GM19023 (cell line): ENCODE data around the gene UNKL.
"Not testable (repeated sequence)": the region's sequence is repeated elsewhere in the genome, so short reads cannot be mapped to it uniquely, and the experiment has no call there.

Experiments
- ATAC-seq: cut with Tn5 transposase; IDR thresholded peaks from one replicate; pipeline ENCODE4 v1.9.1; 2021; ENCODE audit warnings: mild to moderate bottlenecking, moderate library complexity; ENCODE audit not compliant: unreplicated experiment

The UNKL gene

DNA sequence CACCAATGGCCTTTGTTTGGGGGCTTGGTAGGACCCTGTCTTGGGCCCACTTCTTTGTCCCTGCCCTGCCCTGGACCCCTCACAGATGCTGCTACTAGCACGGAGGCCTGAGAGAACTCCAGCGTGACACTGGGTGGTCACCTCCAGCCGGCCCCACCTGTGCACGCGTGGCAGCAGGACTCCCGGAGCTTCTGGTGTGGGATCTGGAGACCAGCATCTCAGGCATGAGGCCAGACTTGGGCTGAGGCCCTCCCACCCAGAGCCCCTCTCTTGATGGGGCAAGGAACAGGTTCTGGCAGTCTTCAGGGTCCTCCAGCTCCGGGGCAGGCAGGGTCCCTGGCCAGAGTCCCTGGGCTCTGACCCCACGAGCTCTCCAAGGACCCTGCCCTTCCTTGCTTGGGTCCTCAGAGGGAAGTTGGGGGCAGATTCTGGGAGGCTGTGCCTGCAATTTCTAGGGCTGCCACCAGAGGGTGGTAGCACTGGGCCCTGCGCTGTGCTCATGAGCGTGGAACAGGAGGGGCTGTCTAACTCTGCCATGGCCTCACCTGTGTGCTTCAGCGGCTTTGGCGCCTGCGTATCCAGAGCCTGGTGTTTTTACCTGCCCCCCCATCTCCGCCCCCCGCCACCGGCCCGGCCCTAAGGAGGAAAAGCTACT is 84.1 kb downstream of the UNKL start:
- no peak for ATAC-seq

DNA sequence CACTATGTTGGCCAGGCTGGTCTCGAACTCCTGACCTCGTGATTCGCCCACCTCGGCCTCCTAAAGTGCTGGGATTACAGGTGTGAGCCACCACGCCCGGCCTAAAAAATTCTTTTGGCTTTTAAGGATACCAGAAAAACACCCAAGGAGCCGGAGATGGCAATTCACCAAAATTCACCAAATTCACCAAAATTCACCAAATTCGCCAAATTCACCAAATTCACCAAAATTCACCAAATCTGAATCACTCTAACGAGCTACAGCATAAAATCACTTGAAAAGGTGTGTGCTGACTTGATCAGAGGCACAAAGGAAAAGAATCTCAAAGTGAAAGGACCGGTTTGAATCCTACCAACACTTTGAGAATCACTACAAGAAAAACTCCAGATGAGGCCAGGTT is 85.5 kb downstream of the UNKL start:
- ATAC-seq, result not testable (repeated sequence)

DNA sequence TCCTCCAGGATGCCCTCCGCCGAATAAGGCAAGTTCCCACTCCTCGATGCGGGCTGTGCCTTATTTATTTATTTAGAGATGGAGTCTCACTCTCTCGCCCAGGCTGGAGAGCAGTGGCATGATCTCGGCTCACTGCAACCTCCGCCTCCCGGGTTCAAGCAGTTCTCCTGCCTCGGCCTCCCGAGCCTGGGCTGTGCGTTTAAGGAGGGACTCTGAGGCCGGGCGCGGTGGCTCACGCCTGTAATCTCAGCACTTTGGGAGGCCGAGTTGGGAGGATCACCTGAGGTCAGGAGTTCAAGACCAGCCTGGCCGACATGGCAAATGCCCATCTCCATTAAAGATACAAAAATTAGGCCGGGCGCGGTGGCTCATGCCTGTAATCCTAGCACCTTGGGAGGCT is 86.4 kb downstream of the UNKL start:
- not testable (repeated sequence) for ATAC-seq

DNA sequence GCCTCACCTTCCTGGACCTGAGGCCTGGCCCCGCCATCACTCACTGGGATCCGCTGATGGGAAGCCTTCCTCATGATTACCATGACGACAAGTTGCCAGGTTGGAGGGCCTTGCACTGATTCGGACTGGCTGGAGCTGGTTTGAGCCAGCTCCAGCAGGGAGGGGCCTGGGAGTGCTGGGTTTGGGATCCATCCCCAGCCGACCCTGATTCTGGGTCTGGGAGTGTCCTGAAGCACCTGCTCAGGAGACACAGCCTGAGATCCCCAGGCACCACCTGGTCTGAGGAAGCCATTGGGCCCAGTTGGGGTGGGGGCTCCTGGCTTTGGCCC is 86.9 kb downstream of the UNKL start:
- ATAC-seq, result no peak

DNA sequence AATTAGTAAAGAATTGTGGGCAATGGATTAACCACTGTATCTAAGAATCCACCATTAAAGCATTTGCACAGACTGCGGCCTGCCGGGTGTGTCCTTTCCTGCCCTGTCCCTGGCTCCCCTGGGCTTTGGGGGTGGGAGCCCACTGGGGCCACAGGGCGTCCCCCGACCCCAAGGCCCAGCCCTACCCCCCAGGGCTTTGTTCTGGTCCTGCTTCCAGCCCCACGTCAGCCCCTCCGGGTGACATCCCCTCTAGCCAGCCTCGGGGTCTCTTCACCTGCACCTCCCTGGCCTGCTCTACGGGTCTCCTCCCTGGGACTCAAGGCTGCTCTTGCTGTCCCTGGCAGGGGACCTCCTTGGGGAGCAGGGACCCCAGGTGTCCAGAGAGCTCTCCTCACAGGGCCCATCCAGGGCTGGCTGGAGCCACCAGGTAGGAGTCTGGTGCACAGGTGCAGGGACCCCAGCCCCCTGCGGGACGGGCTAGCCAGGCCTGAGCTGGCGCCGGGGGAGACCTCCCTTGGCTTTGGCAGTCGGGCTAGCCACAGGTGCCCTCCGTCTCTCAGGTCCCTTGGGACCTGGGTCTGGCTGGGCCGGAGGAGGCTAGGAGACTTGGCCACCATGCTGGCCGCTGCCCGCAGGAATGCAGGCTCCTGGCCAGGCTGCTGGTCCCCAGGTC is 87.4 kb downstream of the UNKL start:
- no peak for ATAC-seq

DNA sequence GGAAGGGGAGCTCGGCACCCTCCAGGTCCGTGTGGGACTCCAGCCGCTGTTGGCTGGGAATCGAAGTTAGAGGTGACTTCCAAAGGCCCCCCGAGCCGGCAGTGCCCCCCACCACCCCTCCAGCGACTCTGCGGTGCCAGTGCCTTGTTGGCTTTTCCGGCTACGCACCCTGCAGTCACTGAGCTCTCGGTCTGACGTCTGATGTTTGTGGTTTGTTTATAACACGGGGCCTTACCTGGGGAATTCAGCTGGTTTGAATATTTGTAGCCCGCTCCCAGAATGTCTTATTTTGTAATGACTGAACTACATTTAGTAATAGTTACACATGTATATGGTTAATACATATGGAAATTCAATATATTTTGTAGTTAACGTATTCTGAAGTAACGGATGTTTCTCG is 88.1 kb downstream of the UNKL start:
- no peak for ATAC-seq

DNA sequence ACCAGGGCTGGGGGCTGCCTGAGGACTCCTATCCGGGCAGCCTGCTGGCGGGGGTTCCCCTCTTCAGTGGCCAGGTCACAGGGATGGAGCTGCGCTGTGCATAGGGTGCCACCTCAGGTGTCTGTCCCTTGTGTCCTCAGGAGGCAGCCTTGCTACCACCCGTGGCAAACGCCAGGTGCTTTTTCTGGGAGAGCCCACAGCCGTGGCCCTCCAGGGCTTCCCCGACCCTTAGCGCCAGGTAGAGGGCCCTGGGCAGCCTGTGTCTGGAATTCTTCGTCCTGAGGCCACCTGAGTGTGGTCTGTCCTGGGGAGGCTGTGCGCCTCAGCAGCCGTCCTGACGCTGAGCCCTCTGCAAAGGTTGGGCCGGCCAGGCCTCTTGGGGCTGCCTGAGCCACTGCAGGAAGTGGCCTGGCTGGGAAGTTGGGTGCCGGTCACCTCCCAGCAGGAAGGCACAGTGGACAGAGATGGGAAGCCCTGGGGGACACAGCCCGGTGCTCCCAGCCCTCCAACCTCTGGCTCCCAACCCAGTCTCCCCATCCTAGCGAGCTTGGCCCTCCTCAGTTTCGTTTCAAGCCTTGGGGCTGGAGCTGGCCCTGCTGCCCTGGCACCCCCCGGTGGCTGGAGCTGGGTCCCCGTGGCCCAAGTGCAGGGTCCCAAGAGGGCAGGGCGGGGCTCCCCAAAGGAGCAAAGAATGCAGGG is 88.7 kb downstream of the UNKL start:
- ATAC-seq, result no peak

DNA sequence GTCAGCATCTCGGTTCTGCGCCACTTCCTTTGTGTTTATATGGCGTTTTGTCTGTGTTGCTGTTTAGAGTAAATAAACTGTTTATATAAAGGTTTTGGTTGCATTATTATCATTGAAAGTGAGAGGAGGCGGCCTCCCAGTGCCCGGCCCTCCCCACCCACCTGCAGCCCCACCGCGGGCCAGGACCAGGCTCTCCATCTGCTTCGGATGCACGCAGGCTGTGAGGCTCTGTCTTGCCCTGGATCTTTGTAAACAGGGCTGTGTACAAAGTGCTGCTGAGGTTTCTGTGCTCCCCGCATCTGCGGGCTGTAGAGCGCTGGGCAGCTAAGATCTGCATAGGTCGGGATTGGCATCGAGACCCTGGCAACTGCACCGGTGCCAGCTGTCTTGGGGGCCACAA is 89.2 kb downstream of the UNKL start:
- no peak for ATAC-seq

DNA sequence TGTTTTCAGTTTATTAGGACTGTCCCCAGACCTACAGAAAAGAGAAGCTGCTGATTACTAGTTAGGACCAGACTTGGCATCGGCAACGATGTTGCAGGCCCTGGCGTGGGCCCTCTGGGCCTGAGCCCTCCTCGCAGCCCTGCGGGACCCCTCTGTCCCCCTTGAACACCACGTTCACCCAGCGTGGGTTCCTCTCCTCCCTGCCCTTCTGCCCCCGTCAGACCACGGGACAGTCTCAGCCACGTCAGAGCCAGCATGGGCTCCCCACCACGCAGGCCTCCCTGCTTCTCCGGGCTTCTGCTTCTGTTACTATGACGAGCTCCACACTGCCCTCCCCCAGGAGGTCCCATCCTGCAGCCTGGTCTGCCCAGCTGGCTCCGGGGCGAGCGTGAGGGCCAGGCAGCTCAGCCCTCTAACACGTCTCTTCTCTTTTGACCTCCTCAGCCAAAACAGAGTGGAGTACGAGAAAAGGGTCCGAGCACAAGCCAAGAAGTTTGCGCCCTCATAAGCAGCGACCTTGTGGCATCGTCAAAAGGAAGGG is 90.1 kb downstream of the UNKL start:
- no peak for ATAC-seq

DNA sequence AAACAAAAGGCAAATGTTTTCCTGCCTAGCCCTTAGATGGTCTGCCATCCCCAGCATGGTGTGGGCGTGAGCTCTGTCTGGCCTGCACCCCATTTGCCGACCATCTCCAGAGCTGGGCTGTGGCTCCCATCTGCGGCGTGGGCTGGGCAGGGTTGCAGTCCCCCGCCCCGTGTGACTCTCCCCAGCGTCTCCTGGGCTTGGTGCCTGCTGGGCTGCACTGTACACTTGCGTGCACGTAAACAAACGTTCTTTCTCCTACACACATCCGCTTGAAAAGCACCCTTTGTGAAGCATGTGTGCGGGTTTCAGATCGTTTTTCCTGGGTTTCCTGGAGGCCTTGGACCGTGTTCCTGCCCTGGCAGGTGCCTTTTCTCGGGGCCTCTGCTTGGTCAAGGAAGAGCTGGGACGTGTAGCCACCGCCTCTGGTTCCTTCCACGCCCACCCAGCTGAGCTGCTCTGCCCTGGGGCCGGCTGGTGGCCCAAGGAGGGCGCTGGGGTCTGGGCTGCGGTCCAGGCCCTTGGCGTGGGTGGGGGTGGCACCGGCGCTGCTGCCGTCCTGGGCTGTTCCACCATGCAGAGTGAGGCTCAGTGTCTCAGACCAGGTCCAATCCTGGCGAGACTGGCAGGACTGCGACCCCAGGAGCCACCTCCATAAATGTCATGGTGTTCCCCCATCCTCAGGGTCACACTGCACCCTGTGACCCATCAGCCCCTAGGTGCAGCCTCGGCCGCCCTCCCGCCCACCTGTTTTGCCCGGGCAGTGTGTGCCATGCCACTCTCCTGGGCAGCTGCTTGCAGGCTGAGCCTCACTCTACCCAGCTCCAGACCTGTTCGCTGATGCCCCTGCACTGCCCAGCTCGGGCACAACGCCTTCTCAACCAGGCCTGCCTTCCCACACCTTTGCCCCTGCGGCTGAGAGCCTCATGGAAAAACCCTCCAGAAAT is 90.9 kb downstream of the UNKL start:
- ATAC-seq, result no peak

DNA sequence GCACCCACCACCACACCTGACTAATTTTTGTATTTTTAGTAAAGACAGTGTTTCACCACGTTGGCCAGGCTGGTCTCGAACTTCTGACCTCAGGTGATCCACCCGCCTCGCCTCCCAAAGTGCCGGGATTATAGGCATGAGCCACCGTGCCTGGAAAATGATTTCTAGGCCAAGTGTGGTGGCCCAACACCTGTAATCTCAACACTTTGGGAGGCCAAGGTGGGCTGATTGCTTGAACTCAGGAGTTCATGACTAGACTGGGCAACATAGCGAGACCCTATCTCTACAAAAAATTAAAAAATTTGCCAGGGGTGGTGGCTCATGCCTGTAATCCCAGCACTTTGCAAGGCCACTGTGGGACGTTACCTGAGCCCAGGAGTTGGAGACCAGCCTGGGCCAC is 92.1 kb downstream of the UNKL start:
- no peak for ATAC-seq

DNA sequence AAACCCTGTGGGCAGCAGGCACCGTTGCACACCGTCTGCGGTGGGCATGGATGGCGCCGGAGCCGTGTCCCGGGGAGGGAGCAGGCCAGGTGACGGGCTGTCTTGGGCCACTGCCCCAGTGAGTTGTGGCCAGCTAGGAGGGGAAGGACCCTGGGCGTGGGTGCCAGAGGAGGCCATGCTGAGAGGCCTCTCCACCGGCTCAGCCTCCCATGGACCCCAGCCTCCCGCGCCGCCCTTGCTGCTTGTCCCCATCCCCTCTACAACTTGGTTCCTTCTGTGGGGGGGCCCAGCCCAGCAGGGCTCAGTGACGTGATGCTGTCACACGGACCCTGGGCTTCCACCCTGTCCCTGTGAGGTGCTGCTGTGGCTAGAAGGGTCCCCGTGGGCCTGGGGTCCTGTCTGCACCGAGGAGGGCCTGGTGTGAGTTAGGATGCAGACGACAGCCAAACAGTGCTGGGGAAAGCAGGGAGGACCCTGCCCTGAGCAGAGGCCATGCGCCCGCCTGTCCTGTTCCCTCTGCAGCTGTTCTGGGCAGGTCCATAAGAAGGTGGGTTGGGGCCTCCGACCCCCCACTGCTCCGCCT is 93.8 kb downstream of the UNKL start:
- no peak for ATAC-seq

DNA sequence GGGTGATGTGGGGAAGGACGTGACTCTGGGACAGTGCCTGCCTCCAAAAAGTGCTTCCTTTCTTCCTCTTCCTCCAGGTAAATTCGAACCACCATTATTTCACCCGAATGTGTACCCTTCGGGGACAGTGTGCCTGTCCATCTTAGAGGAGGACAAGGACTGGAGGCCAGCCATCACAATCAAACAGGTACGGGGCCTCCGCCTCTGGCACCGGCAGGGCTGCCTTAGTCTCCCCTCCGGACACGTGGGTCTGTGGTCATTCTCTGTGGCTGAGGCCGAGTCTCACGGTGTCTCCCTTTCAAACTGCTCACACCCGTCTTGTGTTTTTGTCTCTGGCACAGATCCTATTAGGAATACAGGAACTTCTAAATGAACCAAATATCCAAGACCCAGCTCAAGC is 94.4 kb downstream of the UNKL start:
- ATAC-seq, result no peak

DNA sequence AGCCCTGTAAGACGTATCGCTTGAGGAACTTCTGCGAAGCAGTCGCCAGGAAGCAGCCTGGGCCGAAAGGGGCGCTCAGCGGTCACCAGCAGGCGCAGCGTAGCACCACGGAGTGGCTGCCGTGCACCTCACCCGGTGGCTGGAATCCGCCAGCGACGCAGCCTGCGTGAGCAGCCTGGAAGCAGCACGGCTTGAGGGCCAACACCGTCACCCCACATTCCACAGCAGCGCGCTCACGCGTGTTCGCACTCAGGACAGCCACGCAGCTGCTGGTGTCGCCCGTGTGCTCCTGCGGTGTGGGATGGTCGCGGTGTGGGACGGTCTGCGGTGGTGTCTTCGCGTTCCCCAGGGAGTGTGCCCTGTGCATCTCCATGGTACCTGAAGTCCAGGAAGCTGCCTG is 95.5 kb downstream of the UNKL start:
- no peak for ATAC-seq

DNA sequence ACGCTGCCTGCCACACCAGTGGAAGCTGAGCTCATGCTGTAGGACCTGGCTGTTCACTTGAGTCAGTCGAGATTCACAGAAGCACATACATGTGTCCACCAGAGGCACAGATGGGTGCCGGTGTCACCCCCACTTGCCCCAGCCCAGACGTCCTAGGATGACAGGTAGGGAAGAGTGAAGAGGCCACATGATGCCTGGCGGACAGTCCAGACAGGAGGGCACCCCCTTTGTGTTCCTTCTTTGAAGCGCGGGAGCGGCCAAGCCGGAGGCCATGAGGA is 96.3 kb downstream of the UNKL start:
- no peak for ATAC-seq

DNA sequence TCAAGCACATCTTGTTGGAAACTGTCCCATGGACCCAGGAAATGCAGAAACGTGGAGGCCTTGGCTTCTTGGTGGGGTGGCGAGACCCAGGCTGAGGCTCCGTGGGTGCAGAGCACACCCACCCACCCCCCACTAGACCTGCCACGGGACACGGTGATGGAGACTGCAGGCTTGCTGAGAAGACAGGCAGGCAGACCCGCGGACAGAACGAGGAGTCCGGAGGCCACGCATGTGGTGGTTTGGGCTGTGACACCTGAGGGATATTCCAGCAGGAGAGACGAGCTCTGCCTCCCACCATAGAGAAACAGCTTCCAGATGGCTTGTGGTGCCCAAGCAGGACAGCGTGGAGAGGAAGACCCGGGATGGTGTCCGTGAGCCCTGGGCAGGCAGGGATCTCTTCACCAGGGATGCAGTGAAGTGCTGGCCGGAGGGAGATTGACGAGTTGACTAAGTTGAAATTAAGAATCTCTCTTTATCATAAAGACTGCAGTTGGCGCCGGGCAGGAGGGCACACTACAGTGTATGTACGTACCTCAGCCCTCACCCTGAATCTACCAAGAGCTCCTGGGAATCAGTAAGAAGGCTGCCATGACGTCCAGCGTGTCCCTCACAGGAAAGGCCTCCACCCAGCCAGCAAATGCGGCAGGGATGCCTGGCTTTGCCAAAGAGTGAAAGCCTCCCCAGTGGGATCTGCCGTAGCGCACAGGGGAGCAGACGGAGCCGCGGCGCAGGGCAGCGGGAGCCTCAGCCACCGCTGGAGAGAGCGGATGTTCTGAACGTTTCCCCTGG is 96.8 kb downstream of the UNKL start:
- no peak for ATAC-seq

DNA sequence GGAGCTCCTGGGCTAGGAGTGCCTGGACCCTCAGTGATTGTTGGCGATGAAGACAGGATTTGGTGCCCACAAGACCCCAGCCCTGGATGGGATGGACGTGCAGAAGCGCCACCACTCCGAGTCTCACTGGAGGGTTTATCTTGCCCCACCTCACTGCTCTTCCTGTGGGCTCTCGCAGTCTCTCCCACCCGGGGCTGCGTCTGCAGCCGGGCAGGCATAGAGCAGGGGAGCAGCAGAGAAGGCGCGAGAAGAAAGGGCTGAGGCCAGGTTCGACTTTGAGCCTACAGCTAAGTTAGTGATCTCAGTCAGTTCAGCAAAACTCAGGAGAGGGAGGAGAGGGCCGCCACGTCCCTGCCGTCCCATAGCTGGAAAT is 98.5 kb downstream of the UNKL start:
- ATAC-seq, result no peak

DNA sequence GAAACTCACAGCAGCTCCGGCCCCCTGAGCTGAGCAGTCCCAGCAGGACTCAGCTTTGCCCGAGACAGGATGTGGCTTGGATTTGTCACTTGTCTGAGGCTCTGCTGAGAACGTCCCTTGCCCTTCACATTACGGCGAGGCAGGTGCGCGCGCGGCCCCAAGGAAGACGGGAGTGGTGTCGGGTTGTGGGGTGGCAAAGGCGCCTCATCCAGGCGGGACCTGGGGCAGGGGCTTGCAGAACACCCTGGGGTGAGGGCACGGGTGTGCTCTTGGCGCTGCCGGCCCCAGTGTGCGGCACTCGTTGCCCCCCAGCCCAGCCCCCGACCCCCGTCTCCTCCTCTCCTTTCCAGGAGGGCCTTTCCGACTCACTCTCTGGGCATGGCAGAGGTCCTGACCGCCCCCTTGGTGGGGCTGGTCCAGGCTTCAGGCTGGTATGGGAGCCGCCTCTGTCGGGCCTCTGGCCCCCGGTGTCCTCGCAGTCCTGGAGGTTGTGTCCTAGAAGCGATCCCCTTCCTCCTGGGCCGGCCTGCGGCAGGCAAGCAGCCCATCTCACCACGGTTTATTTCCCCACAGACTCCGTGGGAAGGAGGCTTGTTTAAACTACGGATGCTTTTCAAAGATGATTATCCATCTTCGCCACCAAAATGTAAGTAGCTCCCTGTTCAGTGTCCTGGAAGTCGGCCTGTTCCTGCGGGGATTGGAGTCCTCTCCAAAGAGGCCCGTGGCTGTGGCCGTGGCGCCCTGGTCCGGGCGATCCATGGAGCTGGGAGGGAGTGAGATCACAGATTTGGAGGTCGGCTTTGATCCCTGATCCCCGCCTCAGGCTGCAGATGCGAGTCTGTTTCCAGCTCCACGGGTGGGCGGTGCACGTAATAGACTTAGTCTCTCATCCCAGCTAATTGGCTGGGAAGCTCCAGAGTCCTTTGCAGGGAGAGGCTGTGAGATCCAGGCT is 99.1 kb downstream of the UNKL start:
- no peak for ATAC-seq

DNA sequence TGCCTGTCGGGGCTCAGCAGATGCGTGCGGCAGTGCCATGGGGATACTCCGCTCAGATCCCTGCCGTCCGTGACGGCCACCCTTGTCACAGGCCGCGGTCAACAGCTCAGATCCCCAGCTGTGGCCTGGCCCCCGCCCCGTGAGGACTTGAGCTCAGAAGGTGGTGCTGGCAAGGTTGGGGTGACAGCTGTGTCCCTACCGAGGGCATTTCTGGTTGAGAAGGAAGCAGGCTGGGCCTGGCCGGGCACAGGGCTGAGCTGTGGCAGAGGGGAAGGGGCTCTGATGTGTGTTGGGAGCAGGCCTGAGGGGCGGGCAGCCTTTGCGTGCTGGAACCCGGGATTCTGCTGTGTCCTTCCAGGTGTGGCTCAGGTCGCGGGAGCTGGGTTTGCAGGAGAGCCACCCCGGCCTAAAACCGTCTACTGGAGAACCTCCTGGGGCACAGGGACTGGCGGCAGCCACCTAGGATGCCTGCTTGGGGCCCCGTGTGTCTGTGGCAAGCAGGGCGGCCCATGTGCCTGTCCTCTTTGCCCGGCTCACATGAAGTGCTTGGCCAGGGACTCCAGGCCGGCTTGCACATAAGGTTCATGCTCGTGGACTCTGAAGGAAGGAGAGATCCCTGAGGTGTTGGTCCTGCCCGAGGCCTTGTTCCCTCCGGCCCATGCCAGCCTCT is 100.0 kb downstream of the UNKL start:
- ATAC-seq, result no peak
